MV-4-11 (cell line): ENCODE data around the gene ZMYND12.

Source experiments
- DNase-seq: peaks from one replicate; lab custom pipeline; 2025; lab: John Stamatoyannopoulos, UW

ZMYND12 gene

GRCh38 chr1:42439940-42440339, 15.9 kb downstream of the ZMYND12 start:
- DNase-seq: no peak

- DNase-seq: no peak
Measured at GRCh38 chr1:42434340-42434739, 21.5 kb downstream of the ZMYND12 start.

GRCh38 chr1:42433369-42433768, 22.5 kb downstream of the ZMYND12 start:
- DNase-seq: no peak

GRCh38 chr1:42432714-42433113, 23.1 kb downstream of the ZMYND12 start:
- DNase-seq: no peak

GRCh38 chr1:42431514-42431913, 24.3 kb downstream of the ZMYND12 start:
- no peak for DNase-seq

GRCh38 chr1:42430286-42431135, 25.3 kb downstream of the ZMYND12 start:
- no peak for DNase-seq

- no peak for DNase-seq
Measured at GRCh38 chr1:42429603-42430002, 26.2 kb downstream of the ZMYND12 start.

GRCh38 chr1:42427240-42427639, 28.6 kb downstream of the ZMYND12 start:
- no peak for DNase-seq

GRCh38 chr1:42424201-42424600, 31.6 kb downstream of the ZMYND12 start:
- no peak for DNase-seq

GRCh38 chr1:42423681-42424080, 32.1 kb downstream of the ZMYND12 start:
- DNase-seq: no peak

GRCh38 chr1:42422737-42423136, 33.1 kb downstream of the ZMYND12 start:
- no peak for DNase-seq

- no peak for DNase-seq
Measured at GRCh38 chr1:42420911-42421585, 34.8 kb downstream of the ZMYND12 start.

GRCh38 chr1:42420121-42420520, 35.7 kb downstream of the ZMYND12 start:
- DNase-seq: no peak

- DNase-seq: no peak
Measured at GRCh38 chr1:42419126-42419821, 36.5 kb downstream of the ZMYND12 start.

GRCh38 chr1:42418516-42418915, 37.3 kb downstream of the ZMYND12 start:
- DNase-seq: no peak

- DNase-seq: no peak
Measured at GRCh38 chr1:42417166-42417565, 38.7 kb downstream of the ZMYND12 start.

- DNase-seq: no peak
Measured at GRCh38 chr1:42414551-42415496, 41.0 kb downstream of the ZMYND12 start.

GRCh38 chr1:42403880-42404400, 51.9 kb downstream of the ZMYND12 start:
- no peak for DNase-seq

GRCh38 chr1:42399315-42400100, 56.3 kb downstream of the ZMYND12 start:
- no peak for DNase-seq

GRCh38 chr1:42392967-42393848, 62.6 kb downstream of the ZMYND12 start:
- no peak for DNase-seq
